Right lobe of liver (tissue), 4 donors: ENCODE results near the gene RNF141.

Experiments used
- POLR2A ChIP-seq: fragments of 450-650 bp; IDR thresholded peaks from one replicate; pipeline ENCODE4 v1.6.1; 2017; ENCODE audit warnings: antibody characterized with exemption, mild to moderate bottlenecking
- TF ChIP-seq, protein P1 (sequence below), 4 donors: fragments of 200-600 bp in 3 of 4; fragments of 450-650 bp in 1 of 4; IDR thresholded peaks; one replicate each; pipeline versions ENCODE4 v1.5.1 to v1.8.0; 2016 to 2022; ENCODE audit warnings: antibody characterized with exemption in 4 of 4, mild to moderate bottlenecking in 2 of 4
- donor health status: DM: no; HTN: no; CAD: no.
- donor health status: DM: no; HTN: no; CAD: no.
- donor health status: DM: no; HTN: yes; CAD: no.

DNA sequence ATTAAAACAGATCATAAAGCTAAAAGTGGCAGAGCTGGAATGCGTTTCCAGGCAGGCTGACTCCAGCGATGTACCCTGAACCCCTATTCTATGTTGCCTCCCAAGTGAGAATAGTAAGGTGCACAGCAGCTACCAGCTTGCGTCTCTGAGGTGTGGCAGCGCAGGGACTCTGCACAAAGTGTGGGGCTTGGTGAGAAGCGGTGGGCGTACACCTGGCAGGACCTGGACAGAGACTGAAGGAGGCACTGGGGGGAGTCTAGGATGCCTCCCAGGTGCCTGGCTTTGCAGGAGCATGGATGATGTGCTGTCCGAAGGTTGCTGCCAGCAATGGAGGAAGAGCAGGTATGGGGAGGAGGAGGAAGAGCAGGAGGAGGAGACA lies 43.0 kb downstream of the RNF141 start:
- TF ChIP-seq, protein P1, sequence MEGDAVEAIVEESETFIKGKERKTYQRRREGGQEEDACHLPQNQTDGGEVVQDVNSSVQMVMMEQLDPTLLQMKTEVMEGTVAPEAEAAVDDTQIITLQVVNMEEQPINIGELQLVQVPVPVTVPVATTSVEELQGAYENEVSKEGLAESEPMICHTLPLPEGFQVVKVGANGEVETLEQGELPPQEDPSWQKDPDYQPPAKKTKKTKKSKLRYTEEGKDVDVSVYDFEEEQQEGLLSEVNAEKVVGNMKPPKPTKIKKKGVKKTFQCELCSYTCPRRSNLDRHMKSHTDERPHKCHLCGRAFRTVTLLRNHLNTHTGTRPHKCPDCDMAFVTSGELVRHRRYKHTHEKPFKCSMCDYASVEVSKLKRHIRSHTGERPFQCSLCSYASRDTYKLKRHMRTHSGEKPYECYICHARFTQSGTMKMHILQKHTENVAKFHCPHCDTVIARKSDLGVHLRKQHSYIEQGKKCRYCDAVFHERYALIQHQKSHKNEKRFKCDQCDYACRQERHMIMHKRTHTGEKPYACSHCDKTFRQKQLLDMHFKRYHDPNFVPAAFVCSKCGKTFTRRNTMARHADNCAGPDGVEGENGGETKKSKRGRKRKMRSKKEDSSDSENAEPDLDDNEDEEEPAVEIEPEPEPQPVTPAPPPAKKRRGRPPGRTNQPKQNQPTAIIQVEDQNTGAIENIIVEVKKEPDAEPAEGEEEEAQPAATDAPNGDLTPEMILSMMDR (IDR thresholded peaks at IDR 0.05) = no peak
- TF ChIP-seq POLR2A = no peak
